GM18870 (cell line): Measurements from ENCODE around the gene TJP1.
A peak's percentile ranks its signal among the peaks of the same experiment; 100 is the strongest.
"Not testable (repeated sequence)": the region's sequence is repeated elsewhere in the genome, so short reads cannot be mapped to it uniquely, and the experiment has no call there.

ENCODE experiments used
- ATAC-seq: cut with Tn5 transposase; IDR thresholded peaks from one replicate; pipeline ENCODE4 v1.9.1; 2021; ENCODE audit warnings: moderate library complexity; ENCODE audit not compliant: unreplicated experiment

The TJP1 gene

DNA sequence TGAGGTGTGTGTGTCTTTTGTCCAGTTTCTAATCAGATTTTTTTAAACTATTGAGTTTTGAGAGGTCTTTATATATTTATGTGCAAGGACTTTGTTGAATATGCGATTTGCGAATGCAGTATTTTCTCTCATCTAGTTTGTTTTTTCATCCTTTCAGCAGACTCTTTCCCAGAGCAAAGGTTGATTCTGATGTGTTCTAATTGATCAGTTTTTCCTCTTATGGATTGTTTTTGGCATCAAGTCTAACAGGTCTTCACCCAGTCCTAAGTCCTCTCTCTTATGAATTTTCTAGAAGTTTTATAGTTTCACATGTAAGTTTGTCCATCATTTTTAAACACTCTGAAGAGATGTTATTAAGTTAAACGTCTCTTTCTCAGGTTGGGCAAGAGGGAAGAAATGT is 17.8 kb upstream of the TJP1 start:
- ATAC-seq, result no peak

DNA sequence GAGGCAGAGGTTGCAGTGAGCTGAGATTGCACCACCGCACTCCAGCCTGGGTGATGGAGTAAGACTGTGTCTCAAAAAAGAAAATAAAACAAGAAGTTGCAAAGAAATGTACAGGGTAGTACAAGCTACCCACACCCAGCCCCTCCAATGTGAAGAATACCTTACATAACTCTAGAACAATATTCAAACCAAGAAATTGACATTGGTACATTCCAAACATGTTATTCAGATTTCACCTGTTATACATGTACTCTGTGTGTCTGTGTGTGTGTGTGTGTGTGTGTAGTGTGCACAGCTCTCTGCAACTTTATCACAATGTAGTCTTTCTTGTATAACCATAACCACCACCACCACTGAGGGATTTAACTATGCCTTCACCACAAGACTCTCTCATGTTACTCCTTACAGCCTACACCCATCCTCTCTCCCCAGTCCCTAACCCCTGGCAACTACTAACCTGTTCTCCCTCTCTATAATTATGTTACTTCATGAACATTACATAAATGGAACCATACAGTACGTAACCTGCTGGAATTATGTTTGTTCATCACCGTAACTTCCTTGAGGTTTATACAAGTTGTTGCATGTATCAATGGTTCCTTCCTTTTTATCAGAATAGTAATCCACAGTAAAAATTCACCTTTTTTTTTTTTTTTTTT is 16.2 kb upstream of the TJP1 start:
- no peak for ATAC-seq

DNA sequence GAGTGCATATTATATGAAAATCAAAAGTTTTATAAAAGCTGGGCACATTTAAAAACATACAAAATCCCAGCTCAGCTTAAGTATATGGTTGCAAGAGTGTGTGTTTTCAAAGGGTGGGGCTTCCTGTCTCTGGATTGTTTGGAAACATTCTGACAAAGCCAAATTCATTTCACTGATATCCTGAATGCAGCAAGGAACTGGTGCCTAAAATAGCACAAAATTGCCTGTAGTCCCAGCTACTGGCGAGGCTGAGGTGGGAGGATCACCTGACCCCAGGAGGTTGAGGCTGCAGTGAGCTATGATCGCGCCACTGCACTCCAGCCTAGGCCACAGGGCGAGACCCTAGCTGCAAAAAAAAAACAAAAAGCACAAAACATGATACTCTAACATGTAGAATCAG is 13.0 kb upstream of the TJP1 start:
- no peak for ATAC-seq

- no peak for ATAC-seq
These were observed 10.4 kb upstream of the TJP1 start for GRCh38 chr15:29832709-29833108.

DNA sequence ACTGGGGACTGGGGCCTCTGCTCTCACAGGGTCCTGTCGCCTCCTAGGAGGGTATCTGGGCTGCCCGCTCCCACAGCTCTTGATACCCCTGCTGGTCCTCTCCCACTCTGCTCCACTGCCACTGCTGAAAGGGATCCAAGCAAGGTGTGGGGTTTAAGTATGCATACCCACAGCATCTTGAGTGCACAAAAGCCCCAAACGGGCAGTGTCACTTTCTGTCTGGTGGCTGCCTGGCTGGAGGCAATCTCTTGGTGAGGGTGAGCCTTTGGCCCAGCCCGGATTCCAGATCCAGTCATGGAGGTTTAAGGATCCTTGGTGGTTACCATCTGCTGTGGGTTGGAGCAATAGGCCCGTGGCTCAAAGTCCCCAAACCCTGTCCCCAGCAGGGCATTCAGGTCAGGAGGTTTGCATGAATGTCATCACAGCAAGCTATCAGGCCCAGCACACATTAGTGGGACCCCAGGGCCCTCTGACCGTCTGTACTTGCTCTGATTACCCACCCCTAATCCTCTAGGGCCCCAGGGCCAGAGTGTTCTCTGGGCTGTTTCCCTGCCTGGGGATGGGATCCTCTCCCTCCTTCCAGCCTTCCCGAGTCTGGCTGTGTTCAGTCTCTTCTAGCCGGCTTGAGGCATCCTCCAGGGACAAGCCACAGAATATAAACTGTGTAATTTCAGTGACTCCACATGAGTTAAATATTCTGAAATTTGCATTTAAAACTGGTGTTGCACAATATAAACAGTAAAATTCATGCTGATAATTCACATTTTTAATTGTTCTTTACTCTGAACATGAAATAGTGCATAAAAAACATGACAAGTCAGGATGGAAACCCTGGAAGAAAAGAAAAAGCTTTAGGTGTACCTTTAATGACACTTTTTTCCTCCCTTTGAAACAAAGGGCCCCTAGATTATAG is 4.9 kb upstream of the TJP1 start:
- no peak for ATAC-seq

DNA sequence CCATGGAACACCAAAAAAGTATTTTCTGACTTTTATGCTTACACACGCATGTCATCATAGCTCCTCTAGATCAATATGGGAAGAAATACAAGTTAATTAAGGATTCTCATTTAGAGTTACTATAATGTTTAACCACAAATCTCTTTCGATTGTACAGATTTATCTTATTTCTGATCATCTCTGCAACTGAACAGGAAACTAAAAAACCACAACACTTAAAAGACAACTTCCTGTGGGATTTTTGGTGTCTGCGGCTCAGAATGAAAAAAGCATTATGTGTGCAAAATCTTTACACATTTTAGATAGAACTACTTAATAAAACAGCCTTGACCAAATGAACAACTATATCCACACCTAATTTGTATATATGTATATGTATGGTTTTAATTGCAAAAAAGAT is 3.0 kb upstream of the TJP1 start:
- ATAC-seq, result peak; percentile 75

DNA sequence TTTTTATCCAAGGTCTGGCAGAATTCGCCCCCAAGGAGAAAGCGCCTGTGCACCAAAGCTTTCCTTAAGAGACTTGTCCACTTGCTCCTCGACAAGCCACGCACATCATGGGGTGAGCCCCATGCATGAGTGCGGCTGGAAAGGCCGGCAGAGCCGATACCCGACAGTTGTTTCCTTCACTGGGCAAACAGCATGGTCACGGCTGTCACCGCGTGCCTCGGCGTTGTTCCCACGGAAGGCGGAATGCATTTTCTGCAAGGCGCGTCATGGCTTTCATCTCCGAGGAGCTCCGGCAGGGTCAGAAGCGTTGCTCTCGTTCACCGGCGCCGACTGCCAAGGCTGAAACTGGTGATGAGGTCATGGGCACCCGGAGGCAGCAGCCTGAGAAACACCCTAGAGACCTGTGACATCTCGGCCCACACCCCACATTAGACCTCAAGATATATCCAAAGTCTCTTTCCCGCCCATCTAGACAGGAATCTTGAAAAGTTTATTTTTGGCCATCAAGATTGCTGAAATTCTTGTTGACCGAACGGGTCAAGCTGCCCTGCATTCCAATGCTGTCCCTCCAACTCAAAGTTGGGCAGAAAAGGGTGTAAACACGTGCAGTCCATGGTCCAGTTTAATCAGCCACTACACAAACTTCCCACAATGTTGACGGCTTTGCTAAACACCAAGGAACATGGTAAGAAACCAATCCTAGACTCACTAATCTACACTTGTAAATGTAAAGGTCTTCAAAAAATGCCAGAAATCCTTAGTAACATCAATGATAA is 604 bp upstream of the TJP1 start:
- no peak for ATAC-seq

GRCh38 chr15:29821416-29822099 is 710 bp downstream of the TJP1 start:
- ATAC-seq, result no peak

DNA sequence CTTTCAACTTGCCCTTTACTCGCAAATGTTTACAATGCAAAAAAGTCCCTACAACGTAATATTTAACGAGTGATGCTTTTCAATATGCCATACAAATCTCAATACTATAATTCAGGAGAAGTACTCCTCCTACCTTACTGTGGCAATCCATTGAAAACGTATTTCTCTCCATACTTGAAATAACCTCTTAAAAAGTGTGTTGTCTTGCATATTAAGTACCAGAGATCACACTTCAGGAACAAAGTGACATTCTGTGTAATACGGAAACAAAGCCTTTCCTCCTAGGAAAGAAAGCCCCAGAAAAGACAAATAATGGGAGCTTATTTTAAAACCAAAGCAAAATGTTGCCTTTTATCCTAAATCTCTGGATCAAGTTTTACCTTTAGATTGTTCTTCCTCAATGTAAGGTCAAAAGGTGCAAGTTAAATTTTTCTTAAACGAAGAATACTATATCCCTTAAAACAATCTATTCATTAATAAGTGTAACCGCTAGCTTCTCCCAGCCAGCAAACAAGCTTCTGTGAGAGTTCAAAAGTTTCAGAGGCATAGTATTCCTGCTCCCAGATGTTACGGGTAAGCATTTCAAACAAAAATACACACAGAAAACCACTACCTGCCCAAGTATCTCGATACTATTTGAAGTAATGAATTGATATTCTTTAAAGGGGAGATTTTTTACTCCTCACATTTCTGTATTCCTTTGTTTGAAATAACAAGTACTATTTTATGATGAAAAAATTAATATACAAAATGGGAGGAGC is 1.7 kb downstream of the TJP1 start:
- ATAC-seq, result no peak

- ATAC-seq, result no peak
These were observed 2.3 kb downstream of the TJP1 start for GRCh38 chr15:29819979-29820378.

DNA sequence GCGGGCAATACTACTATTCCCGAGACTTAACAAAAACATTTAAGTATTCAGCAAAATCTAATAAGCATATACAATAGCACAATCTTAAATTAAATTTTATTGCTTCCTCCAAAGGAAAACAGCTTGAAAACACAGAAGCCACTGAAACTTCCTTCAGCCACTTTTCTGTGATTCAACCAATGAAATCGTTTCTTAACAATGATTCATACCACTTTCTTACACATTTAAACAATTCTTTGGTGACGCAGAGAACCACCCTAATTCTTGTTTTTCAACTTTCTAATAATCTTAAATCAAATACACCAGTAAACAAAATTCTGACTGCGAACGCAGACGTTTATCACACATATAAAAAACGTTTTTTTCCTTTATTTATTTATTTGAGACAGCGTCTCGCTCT is 4.1 kb downstream of the TJP1 start:
- ATAC-seq, result no peak

GRCh38 chr15:29817455-29817854 is 4.8 kb downstream of the TJP1 start:
- ATAC-seq, result not testable (repeated sequence)

- no peak for ATAC-seq
These were observed 7.1 kb downstream of the TJP1 start for GRCh38 chr15:29815000-29815710.

DNA sequence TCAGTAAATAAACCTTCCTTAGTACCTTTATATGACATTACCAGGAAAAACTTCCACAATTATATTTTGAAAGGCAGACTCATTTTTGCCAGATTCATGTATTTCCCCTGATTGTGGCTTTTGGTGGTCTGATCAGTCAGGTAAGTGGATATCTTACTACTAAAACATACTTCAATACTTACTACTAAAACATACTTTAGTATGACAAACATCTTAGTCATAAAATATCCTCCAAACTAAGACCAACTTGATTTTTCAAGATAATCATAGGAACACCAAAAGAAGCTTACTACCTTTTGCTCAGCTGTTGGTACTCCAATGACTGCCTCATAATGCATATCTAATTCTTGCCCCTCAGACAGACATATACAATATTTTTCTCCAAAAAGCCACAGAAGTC is 9.3 kb downstream of the TJP1 start:
- no peak for ATAC-seq

DNA sequence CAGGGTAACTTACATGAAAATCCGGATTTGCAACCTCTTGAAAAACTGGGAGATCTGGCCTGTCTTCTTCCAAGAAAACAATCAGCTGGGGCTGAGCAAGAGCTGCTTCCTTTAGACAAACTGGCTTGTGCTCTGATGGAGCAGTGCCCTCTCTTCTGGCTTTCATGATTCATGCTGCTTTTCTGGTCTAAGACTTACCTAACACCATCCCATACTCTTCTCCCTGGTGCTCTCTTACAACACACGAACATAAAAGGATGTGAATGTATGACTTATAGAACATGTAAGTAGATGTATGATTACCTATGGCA is 9.9 kb downstream of the TJP1 start:
- no peak for ATAC-seq

GRCh38 chr15:29811691-29812383 is 10.4 kb downstream of the TJP1 start:
- ATAC-seq, result no peak

DNA sequence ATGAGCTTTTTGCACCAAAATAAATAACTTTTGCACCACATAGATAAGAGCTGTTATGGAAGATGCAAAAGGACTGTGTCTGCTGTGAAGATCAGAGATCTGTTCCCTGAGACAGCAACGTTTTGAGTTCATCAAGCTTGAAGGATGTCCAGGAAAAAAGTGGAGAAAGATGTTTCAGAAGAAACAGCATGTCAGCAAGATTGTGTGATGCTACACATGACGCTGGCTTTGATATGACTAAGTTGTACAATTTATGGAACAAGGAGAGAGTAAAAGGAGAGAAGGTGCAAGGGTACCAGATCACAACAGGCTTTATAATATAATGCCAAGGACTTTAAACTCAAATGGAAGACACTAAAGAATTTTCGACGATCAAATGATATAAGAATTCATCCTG is 16.6 kb downstream of the TJP1 start:
- no peak for ATAC-seq

DNA sequence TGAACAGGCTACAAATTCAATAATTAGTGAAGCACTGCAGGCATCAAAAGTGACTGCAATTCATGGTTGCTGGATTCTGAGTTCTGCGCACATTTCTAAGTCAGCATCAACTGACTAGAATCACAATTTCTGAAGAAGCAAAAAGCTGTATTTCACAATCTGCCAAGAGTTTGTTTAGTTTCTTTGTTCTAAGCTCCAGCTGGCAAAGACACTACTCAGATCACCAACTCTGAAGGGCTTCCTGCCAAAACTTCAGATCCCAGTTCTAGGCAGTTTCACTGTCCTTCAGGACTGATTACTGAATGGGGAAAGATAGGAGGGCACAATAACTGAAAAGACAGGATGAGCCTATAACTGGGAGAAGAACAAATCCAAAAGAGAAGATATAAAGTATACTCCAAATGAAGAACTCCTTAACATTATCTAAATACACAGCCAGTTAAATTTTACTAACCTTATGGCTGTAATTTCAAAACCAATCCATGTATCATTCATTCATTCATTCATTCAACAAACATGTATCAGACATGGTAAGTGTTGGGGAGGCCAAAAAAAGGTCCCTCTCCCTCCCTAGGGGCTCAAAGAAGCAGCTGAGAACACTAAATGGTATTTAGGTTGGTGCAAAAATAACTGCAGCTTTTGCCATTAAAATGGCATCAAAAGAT is 17.1 kb downstream of the TJP1 start:
- no peak for ATAC-seq

GRCh38 chr15:29802411-29802810 is 19.9 kb downstream of the TJP1 start:
- no peak for ATAC-seq
